Upper lobe of left lung (tissue), 4 donors: ENCODE measurements around the gene UBAC1.
"Not testable (repeated sequence)": the region's sequence is repeated elsewhere in the genome, so short reads cannot be mapped to it uniquely, and the experiment has no call there.

Source experiments
- CTCF ChIP-seq, 6 experiments: fragments of 450-650 bp in 4 of 6; fragments of 200-600 bp in 2 of 6; sonication (generic) in 2 of 6; IDR thresholded peaks; one replicate each; pipeline ENCODE4 v1.5.1; 2016 to 2019; ENCODE audit warnings: antibody characterized with exemption in 6 of 6
- POLR2A ChIP-seq, 4 donors: fragments of 450-650 bp; IDR thresholded peaks; one replicate each; pipeline ENCODE4 v1.5.1; 2016 to 2017; ENCODE audit warnings: antibody characterized with exemption in 4 of 4, mild to moderate bottlenecking in 2 of 4

- not testable (repeated sequence) for TF ChIP-seq CTCF, POLR2A (IDR thresholded peaks at IDR 0.05)
Observed at GRCh38 chr9:135950841-135951240, 10.3 kb downstream of the UBAC1 start.
